Neural cell (in vitro differentiated cells): ENCODE data around the gene HEPACAM.

ENCODE experiments used
- CTCF ChIP-seq: fragments of 450-650 bp; IDR thresholded peaks from 2 replicates; pipeline ENCODE4 v1.5.1; 2014; ENCODE audit warnings: antibody characterized with exemption, mild to moderate bottlenecking, moderate library complexity; ENCODE audit not compliant: poor library complexity, severe bottlenecking
- EP300 ChIP-seq: fragments of 450-650 bp; conservative IDR thresholded peaks from 2 replicates; pipeline ENCODE4 v1.6.1; 2014; ENCODE audit warnings: antibody characterized with exemption, mild to moderate bottlenecking, moderate library complexity; ENCODE audit not compliant: poor library complexity, severe bottlenecking
- EZH2 ChIP-seq: fragments of 200-600, 300-800 bp; shearing (Covaris generic), sonication (generic); IDR thresholded peaks from 2 replicates; pipeline ENCODE4 v1.6.1; 2014; ENCODE audit warnings: antibody characterized with exemption, low read length, borderline replicate concordance, mild to moderate bottlenecking; ENCODE audit not compliant: insufficient read depth, poor library complexity, severe bottlenecking
- POLR2AphosphoS5 ChIP-seq: IDR thresholded peaks from 2 replicates; pipeline ENCODE4 v1.6.1; 2012
- REST ChIP-seq: IDR thresholded peaks from 2 replicates; pipeline ENCODE4 v1.6.1; 2012; ENCODE audit warnings: borderline replicate concordance
- SMC3 ChIP-seq: fragments of 450-650 bp; conservative IDR thresholded peaks from 2 replicates; pipeline ENCODE4 v1.6.1; 2014; ENCODE audit warnings: antibody characterized with exemption, mild to moderate bottlenecking, moderate library complexity; ENCODE audit not compliant: poor library complexity
- TAF1 ChIP-seq: IDR thresholded peaks from 2 replicates; pipeline ENCODE4 v1.6.1; 2012; ENCODE audit warnings: low read depth

GRCh38 chr11:124983674-124984511 lies 48.0 kb upstream of the HEPACAM start:
- TF ChIP-seq POLR2AphosphoS5 = no peak
- no peak for TF ChIP-seq CTCF
- no peak for TF ChIP-seq REST
- TF ChIP-seq SMC3 = no peak
- no peak for TF ChIP-seq TAF1
- TF ChIP-seq EP300 = no peak
- no peak for TF ChIP-seq EZH2
